22Rv1 (cell line): Measurements from ENCODE around the gene ZFTA.

Experiments
- ZFX ChIP-seq: fragments of 450-650 bp; IDR thresholded peaks from 2 replicates; pipeline ENCODE4 v1.6.1; 2017; ENCODE audit warnings: antibody characterized with exemption, borderline replicate concordance
- TF ChIP-seq, protein P1 (sequence below): fragments of 450-650 bp; IDR thresholded peaks from 2 replicates; pipeline ENCODE4 v1.5.1; 2017; ENCODE audit warnings: mild to moderate bottlenecking

DNA sequence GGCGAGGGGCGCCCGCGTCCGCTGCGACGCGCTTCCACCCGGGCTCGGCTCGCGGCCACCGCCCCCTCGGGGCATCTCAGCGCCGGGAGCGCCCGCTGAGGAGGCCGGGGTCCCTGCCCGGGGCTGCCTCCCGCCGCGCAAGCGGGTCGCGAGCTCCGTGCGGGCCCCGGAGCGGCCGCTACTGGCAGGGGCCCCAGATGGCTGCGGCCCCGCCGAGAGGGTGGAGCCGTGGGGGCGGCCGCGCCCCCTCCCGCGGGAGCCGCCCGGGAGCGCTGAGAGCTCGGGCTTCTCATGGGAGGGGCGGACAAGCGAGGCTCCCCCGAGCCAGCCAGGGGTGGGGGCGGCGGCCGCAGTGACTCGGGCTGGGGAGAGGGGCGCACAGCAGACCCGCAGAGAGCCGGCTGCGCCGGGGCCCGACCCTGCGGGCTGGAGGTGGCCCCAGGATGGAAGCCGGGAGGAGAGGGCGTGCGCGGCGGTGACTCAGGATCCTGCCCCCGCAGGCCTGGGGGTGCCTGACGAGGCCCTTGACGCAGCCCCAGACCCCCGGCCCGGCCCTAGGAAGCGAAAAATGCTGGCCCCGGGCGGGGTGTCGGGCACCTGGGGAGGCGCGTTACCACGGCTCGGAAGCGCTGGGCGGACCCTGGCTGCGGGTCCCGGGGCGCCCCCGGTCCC lies 603 bp upstream of the ZFTA start:
- TF ChIP-seq, protein P1, sequence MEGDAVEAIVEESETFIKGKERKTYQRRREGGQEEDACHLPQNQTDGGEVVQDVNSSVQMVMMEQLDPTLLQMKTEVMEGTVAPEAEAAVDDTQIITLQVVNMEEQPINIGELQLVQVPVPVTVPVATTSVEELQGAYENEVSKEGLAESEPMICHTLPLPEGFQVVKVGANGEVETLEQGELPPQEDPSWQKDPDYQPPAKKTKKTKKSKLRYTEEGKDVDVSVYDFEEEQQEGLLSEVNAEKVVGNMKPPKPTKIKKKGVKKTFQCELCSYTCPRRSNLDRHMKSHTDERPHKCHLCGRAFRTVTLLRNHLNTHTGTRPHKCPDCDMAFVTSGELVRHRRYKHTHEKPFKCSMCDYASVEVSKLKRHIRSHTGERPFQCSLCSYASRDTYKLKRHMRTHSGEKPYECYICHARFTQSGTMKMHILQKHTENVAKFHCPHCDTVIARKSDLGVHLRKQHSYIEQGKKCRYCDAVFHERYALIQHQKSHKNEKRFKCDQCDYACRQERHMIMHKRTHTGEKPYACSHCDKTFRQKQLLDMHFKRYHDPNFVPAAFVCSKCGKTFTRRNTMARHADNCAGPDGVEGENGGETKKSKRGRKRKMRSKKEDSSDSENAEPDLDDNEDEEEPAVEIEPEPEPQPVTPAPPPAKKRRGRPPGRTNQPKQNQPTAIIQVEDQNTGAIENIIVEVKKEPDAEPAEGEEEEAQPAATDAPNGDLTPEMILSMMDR: no peak
- no peak for TF ChIP-seq ZFX
